GM19240 (cell line): ENCODE measurements around the gene PDE6A.
A peak's percentile ranks its signal among the peaks of the same experiment; 100 is the strongest.

ENCODE experiments used
- DNase-seq: peaks from one replicate; pipeline ENCODE4 v3.0.0; 2011; ENCODE audit warnings: low spot score; ENCODE audit not compliant: insufficient read length

PDE6A gene

GRCh38 chr5:149944666-149945065, at the start of gene PDE6A:
PDE6A (minus strand) TSS chr5:149944793; CDS start chr5:149944673, 120 bp downstream.
- no peak for DNase-seq

DNA sequence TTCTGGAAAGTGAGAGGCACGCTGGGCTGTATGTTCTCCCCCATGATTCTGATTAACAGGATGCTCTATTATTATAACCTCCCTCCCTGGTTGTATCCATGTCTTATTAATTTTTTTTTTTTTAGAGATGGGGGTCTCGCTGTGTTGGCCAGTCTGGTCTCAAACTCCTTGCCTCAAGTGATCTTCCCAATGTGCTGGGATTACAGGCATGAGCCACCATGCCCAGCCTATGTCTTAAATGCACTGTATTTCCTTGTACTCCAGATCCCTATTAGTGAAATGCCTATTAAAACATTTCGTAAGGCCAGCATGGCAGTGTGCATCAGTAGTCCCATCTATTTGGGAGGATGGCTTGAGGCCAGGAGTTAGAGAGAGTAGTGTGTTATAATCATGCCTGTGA, 48.9 kb upstream of the PDE6A start:
- no peak for DNase-seq

- DNase-seq = peak; percentile 25
Observed at GRCh38 chr5:149990518-149991376, 46.2 kb upstream of the PDE6A start.

DNA sequence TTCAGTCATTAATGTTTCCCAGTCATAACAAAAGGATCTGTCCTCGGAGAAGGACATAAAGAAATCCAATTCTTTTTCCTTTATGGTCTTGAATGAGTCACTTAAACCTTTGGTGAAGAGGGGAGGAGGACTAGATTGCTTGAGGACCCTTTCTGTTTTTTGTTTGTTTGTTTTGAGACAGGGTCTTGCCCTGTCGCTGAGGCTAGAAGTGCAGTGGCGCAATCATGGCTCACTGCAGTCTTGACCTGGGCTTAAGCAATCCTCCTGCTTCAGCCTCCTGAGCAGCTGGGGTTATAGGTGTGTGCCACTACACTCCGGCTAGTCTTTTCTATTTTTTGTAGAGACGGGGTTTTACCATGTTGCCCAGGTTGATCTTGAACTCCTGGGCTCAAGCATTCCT, 43.5 kb upstream of the PDE6A start:
- no peak for DNase-seq

DNA sequence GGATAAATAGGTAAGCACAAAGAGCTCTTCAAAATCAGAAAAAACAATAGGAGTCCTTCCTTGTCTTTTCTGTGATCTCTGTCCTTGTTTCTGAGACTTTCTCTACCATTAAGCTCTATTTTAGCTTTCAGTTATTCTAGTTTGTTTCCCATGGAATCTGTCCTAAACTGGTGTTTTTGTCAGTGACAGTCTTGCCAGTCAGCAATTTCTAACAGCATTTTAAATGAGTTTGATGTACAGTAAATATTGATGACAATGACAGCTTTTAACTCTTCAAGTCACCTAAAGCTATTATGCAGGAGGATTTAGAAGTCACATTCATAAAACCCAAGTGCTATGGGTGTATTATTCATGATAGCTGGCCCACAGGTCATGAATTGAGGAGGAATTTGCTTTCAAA, 37.9 kb upstream of the PDE6A start:
- DNase-seq = no peak

DNA sequence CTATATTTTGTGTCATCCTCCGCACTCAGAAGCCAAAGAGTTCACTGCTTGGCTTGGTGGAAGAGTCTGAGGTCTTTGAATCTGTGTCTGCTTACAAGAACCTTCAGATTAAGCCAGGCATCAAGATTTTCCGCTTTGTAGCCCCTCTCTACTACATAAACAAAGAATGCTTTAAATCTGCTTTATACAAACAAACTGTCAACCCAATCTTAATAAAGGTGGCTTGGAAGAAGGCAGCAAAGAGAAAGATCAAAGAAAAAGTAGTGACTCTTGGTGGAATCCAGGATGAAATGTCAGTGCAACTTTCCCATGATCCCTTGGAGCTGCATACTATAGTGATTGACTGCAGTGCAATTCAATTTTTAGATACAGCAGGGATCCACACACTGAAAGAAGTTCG, 36.6 kb upstream of the PDE6A start:
- no peak for DNase-seq

- no peak for DNase-seq
Observed at GRCh38 chr5:149979896-149980295, 35.3 kb upstream of the PDE6A start.

DNA sequence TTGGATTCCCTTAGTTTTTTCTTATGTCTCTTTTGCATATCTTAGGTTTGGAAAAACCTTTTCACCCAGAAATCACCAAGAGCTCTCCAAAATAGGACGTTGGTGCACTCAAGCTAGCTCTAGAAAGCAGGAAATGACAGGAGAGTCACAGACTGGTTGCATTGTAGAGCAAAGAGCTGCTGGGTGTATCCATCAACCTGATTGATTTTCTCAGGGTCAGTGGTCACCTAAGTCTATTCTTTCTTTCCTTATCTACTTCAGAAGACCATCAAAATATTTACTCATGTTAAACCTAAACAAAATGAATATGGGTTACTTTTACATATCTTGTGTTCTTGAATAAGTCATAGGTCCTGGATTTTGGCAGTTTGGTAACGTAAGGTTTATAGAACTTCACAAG, 30.8 kb upstream of the PDE6A start:
- DNase-seq = no peak

DNA sequence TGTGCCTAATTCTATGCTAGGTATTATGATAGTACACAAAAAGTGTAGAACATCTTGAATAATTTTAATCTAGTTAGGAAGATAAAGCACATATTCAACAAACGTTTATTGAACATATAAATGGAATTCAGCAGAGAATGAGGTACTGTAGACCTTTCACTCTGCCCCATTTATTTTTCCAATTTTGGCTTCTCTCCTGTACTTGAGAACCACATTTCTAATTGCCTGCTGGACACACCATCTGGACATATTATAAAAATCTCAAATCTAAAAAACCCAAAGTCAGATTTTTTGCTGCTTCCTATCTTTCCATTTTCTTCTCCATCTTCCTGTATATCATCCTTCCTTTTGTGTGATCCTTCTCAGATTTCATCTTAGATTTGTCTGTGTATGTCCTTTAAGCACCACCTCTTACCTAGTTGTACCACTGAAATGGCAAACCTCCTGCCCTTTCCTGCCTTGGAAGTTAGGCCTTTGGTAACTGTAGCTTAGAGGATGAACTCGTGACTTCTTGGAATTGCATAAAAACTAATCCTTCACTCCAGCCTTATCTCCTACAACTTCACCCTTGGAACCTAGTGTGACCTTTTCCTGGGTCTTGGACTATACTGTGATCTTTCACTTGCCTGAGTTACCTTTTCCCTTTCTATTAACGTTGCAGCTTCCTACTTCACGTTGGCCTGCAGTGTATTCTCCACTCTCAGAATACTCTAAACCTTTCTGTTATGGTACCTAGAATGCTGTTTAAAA, 24.8 kb upstream of the PDE6A start:
- DNase-seq = no peak

- no peak for DNase-seq
Observed at GRCh38 chr5:149966946-149967345, 22.4 kb upstream of the PDE6A start.

DNA sequence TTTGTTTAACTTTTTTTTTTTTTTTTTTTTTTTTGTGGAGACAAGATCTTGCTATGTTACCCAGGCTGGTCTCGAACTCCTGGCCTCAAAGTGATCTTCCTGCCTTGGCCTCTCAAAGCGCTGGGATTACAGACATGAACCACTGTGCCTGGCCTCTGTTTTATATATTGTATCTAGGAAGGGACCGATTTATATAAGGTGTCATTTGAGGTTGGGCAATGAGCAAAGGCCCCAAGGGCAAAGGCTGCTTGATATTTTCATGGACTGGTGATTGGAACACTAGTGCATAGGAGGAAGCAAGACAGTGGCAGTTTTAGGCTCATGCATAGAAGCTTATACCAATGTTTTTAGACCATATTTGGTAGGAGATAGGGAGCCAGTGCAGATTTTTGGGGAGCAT, 19.1 kb upstream of the PDE6A start:
- no peak for DNase-seq

DNA sequence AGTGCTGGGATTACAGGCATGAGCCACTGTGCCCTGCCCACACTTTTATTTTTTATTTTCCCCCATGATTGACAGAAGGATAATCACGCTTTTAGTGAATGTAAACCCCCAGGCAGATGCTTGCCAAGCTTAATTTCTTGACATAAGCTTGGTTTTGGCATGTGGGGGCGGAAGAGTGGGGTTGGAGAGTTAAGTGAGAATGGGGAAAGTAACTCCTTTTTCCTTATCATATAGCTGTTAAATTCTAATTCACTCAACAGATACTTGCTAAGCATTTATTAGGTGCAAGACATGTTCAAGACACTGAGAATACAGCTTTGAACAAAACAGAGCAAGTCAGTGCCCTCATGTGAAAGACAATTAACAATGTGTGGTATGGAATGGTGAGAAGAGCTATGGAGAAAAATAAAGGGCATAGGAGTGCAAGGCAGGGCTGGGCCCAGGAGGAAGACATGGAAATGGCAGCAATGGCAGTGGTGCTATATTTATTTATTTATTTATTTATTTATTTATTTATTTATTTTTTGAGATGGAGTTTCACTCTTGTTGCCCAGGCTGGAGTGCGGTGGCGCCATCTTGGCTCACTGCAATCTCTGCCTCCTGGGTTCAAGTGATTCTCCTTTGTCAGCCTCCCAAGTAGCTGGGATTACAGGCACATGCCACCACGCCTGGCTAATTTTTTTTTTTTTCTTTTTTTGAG, 18.2 kb upstream of the PDE6A start:
- DNase-seq = no peak

- DNase-seq = no peak
Observed at GRCh38 chr5:149961957-149962409, 17.4 kb upstream of the PDE6A start.

DNA sequence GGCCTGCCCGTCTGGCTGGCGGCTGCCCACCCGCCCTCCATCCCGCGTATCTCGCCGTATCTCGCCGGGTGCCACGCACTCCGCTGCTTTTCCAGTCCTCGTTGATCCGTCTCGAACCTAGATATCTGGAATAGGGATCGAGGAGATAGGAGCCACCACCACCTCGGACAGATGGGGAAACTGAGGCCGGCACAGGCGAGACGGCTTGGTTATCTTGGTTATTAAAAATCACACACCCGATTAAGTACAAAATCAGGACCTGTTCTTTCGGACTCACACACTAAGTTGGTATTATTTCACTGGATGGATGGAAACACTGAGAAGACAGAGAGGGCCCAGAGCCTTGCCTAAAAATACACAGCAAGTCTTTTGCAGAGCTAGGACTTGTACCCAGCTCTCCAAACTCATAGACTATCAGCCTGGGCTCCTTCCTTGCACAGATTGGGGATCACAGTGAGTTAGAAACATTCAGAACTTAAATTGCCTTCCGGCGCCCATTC, 16.6 kb upstream of the PDE6A start:
- no peak for DNase-seq

GRCh38 chr5:149960272-149961185, 15.9 kb upstream of the PDE6A start, which contains the start of gene SLC26A2:
SLC26A2 (plus strand) TSS chr5:149960758; CDS start chr5:149977653, 16,895 bp downstream.
- DNase-seq = peak; percentile 93

DNA sequence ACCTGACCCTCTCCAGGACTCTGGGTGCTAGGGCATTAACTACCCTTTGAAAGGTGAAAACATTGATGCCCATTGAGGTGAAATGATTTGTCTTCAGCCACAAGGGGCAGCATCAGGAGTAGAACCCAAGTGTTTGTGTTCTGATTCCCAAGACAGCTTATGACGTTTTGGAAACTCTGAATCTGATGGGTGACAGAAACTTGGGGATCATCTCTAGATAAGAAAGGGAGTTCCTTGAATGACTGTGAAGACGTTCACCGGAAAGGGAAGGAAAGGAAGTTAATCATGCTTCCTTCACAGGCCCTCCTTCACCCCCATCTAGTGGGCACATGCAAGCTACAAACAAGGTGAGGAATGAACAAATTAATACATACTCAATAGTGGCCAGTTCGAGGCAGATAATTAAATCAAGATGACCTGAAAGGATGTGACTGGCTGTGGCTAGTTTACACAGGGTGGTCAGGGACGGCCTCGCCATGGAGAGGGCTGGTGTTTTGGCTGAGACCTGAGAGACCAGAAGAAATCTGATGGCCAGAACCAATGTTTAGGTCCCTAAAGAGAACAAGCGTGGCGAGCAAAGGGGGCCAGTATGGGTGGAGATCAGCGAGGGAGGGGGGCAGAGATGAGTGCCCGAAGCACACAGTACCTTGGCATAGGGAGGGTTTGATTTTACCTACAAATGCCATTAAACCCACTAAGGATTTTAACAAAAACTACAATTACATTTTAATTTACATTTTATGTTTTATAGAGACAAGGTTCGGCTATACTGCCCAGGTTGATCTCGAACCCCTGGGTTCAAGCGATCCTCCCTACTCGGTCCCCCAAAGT, 15.0 kb upstream of the PDE6A start:
- DNase-seq = peak; percentile 26

GRCh38 chr5:149957855-149958254, 13.3 kb upstream of the PDE6A start:
- DNase-seq = no peak

DNA sequence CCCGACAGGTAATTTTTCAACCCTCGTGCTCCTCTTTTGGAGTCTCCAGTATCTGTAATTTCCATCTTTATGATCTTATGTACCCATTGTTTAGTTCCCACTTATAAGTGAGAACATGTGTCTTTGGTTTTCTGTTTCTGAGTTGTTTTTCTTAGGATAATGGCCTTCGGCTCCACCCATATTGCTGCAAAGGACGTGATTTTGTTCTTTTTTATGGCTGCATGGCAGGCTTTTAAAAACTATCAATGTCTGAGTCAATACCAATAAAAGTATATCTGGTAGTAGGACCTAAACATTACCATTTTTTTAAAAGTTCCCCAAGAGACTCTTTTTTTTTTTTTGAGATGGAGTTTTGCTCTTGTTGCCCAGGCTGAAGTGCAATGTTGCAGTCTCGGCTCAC, 12.1 kb upstream of the PDE6A start:
- DNase-seq = no peak

DNA sequence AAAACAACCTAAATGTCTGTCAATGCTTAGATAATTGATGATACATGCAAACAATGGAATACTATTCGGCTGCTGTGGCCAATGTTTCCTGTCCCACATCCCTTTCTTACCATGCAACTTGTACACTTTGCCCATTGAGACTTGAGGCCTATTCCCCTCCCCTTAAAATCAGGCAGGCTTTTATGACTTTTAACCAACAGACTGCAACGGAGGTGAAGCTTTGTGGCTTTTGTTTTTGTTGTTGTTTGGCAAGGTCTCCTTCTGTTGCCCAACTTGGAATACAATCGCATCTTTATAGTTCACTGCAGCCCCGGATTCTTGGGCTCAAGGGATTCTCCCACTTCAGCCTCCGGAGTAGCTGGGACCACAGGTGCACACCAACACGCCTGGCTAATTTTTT, 10.2 kb upstream of the PDE6A start:
- DNase-seq = no peak
